ENCODE data around the gene PHOSPHO1. TPM values are rescaled to one million over a fixed set of nuclear protein-coding genes. Genes with fewer than 3 reads are reported as not detected.

Gene PHOSPHO1
- total RNA-seq, 1 experiment from 2014 or later = 0.48 TPM

- H3K4me1 Mint-ChIP-seq (ENCODE audit: low read depth, unreplicated experiment) = peaks cover 26% of the 10 kb centered on the region
- peaks cover 12% of the 10 kb centered on the region for H3K36me3 Mint-ChIP-seq (ENCODE audit: insufficient read depth, unreplicated experiment)
- H3K9me3 Mint-ChIP-seq (ENCODE audit: unreplicated experiment) = no peaks in the 10 kb centered on the region
- Histone ChIP-seq H3K9me3 (no peaks in the 10 kb centered on the region), H3K27me3 (replicated peaks; ENCODE audit: control insufficient read depth, insufficient read depth, low read length) (peaks cover 2% of the 10 kb centered on the region), H3K4me1 (peaks cover 22% of the 10 kb centered on the region), H3K36me3 (ENCODE audit: control insufficient read depth, insufficient read depth, low read length) (no peaks in the 10 kb centered on the region), H3K4me3 (ENCODE audit: low read depth, low read length) (peak overlapping the region; percentile 57)
- intact Hi-C loops (cut with micrococcal nuclease; ENCODE audit: unreplicated experiment) = loop anchor here (5.0 to 10.0 kb wide), 2 partner anchors 98 to 275 kb away; partner anchors contain the start of gene B4GALNT2
- BruUV-seq (replicated peaks) = no TSS peak
- H3K4me3 Mint-ChIP-seq (ENCODE audit: unreplicated experiment) = peak overlapping the region; percentile 79
- H3K27ac Mint-ChIP-seq (ENCODE audit: unreplicated experiment) = no peak overlapping the region
- no peak for TF ChIP-seq CTCF (IDR thresholded peaks at IDR 0.05; ENCODE audit: insufficient read depth in 1 of 2, low read depth in 1 of 2, low read length in 1 of 2, severe bottlenecking in 1 of 2, unreplicated experiment in 1 of 2)
- no peak for DNase-seq
- peaks cover 11% of the 10 kb centered on the region for H3K27me3 Mint-ChIP-seq (ENCODE audit: insufficient read depth, unreplicated experiment)
- ChIA-PET POLR2A (interaction anchor here (0.5 to 0.6 kb wide), 2 partner anchors 16 to 112 kb away, joined by 3 read pairs; no protein-coding TSS in a partner anchor), CTCF (interaction anchor here (0.6 to 3.1 kb wide), 6 partner anchors 38 to 1522 kb away, joined by 3 to 12 read pairs (median 4); no protein-coding TSS in a partner anchor)
These were observed 584 bp downstream of the PHOSPHO1 start for GRCh38 chr17:49229805-49230600.

- no TSS peak for BruUV-seq (replicated peaks)
- ChIA-PET POLR2A (no interaction called here), CTCF (interaction anchor here (0.6 to 3.1 kb wide), 8 partner anchors 37 to 1411 kb away, joined by 3 to 12 read pairs (median 6); partner anchors contain the start of gene ATP5MC1)
- Histone ChIP-seq H3K9me3 (no peaks in the 10 kb centered on the region), H3K36me3 (ENCODE audit: control insufficient read depth, insufficient read depth, low read length) (no peaks in the 10 kb centered on the region), H3K4me1 (peaks cover 21% of the 10 kb centered on the region), H3K4me3 (ENCODE audit: low read depth, low read length) (no peak overlapping the region), H3K27me3 (replicated peaks; ENCODE audit: control insufficient read depth, insufficient read depth, low read length) (peaks cover 7% of the 10 kb centered on the region)
- Mint-ChIP-seq H3K36me3 (ENCODE audit: insufficient read depth, unreplicated experiment) (peaks cover 12% of the 10 kb centered on the region), H3K4me1 (ENCODE audit: low read depth, unreplicated experiment) (peaks cover 20% of the 10 kb centered on the region), H3K9me3 (ENCODE audit: unreplicated experiment) (no peaks in the 10 kb centered on the region), H3K27me3 (ENCODE audit: insufficient read depth, unreplicated experiment) (peaks cover 14% of the 10 kb centered on the region), H3K4me3 (ENCODE audit: unreplicated experiment) (peak overlapping the region; percentile 79), H3K27ac (ENCODE audit: unreplicated experiment) (no peak overlapping the region)
- TF ChIP-seq CTCF (IDR thresholded peaks at IDR 0.05; ENCODE audit: insufficient read depth in 1 of 2, low read depth in 1 of 2, low read length in 1 of 2, severe bottlenecking in 1 of 2, unreplicated experiment in 1 of 2) = no peak
- no peak for DNase-seq
- intact Hi-C loops (cut with micrococcal nuclease; ENCODE audit: unreplicated experiment) = loop anchor here (5.0 to 10.0 kb wide), 2 partner anchors 97 to 274 kb away; partner anchors contain the start of gene B4GALNT2
These were observed 1.3 kb downstream of the PHOSPHO1 start for GRCh38 chr17:49229076-49229804.
